Measurements from ENCODE around the gene OSBPL3. TPM values are rescaled to one million over a fixed set of nuclear protein-coding genes. Genes with fewer than 3 reads are reported as not detected.

The OSBPL3 gene
- total RNA-seq, 1 experiment from 2014 or later = 9.2 TPM

DNA sequence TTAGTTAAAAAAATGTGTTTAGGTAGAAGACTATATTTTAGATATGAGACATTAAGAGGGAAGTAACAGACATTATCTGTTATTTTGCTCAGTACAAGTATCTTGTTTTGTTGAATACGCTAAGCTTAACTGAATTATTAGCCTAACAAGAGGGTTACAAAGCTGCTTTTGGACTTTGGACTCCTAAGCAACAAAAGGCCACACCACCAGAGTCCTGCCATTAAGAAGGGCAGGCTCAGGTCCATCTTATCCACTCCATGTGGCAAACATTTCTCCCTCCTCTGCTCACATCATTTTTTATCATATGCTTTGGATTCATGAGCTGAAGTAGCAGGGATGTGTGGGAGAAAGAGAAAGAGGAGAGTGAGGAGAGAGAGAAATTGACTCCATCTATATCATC lies 33.5 kb downstream of the OSBPL3 start:
- Histone ChIP-seq H3K4me1 (ENCODE audit: control insufficient read depth, insufficient read depth, low read length) (no peaks in the 10 kb centered on the region), H3K27ac (ENCODE audit: low read length) (no peak overlapping the region), H3K27me3 (ENCODE audit: control insufficient read depth, insufficient read depth, low read length) (no peaks in the 10 kb centered on the region), H3K4me3 (ENCODE audit: low read depth in 2 of 2, low read length in 2 of 2) (no peak overlapping the region), H3K36me3 (ENCODE audit: control insufficient read depth, insufficient read depth, low read length) (no peaks in the 10 kb centered on the region), H3K9me3 (ENCODE audit: control insufficient read depth, insufficient read depth, low read depth, low read length) (no peaks in the 10 kb centered on the region)
- TF ChIP-seq, protein P1, sequence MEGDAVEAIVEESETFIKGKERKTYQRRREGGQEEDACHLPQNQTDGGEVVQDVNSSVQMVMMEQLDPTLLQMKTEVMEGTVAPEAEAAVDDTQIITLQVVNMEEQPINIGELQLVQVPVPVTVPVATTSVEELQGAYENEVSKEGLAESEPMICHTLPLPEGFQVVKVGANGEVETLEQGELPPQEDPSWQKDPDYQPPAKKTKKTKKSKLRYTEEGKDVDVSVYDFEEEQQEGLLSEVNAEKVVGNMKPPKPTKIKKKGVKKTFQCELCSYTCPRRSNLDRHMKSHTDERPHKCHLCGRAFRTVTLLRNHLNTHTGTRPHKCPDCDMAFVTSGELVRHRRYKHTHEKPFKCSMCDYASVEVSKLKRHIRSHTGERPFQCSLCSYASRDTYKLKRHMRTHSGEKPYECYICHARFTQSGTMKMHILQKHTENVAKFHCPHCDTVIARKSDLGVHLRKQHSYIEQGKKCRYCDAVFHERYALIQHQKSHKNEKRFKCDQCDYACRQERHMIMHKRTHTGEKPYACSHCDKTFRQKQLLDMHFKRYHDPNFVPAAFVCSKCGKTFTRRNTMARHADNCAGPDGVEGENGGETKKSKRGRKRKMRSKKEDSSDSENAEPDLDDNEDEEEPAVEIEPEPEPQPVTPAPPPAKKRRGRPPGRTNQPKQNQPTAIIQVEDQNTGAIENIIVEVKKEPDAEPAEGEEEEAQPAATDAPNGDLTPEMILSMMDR (IDR thresholded peaks at IDR 0.05) = no peak
- TF ChIP-seq TCF7L2 (IDR thresholded peaks at IDR 0.05; ENCODE audit: low read depth, low read length) (no peak), SIN3A (IDR thresholded peaks at IDR 0.05; ENCODE audit: borderline replicate concordance, insufficient read depth, low read depth, low read length) (no peak)
- no peak for DNase-seq (ENCODE audit: low read depth, low spot score)
- CTCF ChIA-PET = no interaction called here
- in situ Hi-C loops (cut with HindIII; ENCODE audit: low pct_unique_long_range_greater_than_20kb, low sequenced_read_pairs) (no loop called here), intact Hi-C loops (cut with micrococcal nuclease; ENCODE audit: unreplicated experiment) (no loop called here)
- no TSS peak for BruUV-seq (replicated peaks)
- POLR2A ChIA-PET = no interaction called here
- no peak for ATAC-seq

DNA sequence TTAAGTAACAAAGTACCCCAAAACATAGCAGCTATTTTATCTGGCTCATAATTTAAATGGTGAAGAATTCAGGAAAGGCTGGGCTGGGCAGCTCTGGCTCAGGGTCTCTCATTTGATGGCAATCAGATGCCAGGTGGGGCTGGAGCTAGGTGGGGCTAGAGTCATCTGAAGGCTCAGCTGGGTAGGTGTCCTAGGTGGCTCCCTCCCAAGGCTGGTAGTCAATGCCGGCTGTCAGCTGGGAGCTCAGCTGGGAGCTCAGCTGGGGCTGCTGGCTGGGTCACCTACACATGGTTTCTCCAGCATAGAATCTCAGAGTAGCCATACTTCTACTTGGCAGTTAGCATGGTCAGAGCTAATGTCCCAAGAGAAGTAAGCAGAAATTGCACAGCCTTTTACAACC lies 34.1 kb downstream of the OSBPL3 start:
- Histone ChIP-seq H3K27me3 (ENCODE audit: control insufficient read depth, insufficient read depth, low read length) (no peaks in the 10 kb centered on the region), H3K27ac (ENCODE audit: low read length) (no peak overlapping the region), H3K9me3 (ENCODE audit: control insufficient read depth, insufficient read depth, low read depth, low read length) (no peaks in the 10 kb centered on the region), H3K36me3 (ENCODE audit: control insufficient read depth, insufficient read depth, low read length) (no peaks in the 10 kb centered on the region), H3K4me3 (ENCODE audit: low read depth in 2 of 2, low read length in 2 of 2) (no peak overlapping the region), H3K4me1 (ENCODE audit: control insufficient read depth, insufficient read depth, low read length) (no peaks in the 10 kb centered on the region)
- ChIA-PET CTCF (no interaction called here), POLR2A (interaction anchor here (0.5 kb wide), 1 partner anchor 433 kb away, joined by 3 read pairs; no protein-coding TSS in a partner anchor)
- no peak for ATAC-seq
- intact Hi-C loops (cut with micrococcal nuclease; ENCODE audit: unreplicated experiment) = no loop called here
- in situ Hi-C loops (cut with HindIII; ENCODE audit: low pct_unique_long_range_greater_than_20kb, low sequenced_read_pairs) = no loop called here
- no peak for DNase-seq (ENCODE audit: low read depth, low spot score)
- TF ChIP-seq TCF7L2 (IDR thresholded peaks at IDR 0.05; ENCODE audit: low read depth, low read length) (no peak), SIN3A (IDR thresholded peaks at IDR 0.05; ENCODE audit: borderline replicate concordance, insufficient read depth, low read depth, low read length) (no peak), POLR2AphosphoS5 (IDR thresholded peaks at IDR 0.05; ENCODE audit: low read depth, low read length) (no peak)
- TF ChIP-seq, protein P2, sequence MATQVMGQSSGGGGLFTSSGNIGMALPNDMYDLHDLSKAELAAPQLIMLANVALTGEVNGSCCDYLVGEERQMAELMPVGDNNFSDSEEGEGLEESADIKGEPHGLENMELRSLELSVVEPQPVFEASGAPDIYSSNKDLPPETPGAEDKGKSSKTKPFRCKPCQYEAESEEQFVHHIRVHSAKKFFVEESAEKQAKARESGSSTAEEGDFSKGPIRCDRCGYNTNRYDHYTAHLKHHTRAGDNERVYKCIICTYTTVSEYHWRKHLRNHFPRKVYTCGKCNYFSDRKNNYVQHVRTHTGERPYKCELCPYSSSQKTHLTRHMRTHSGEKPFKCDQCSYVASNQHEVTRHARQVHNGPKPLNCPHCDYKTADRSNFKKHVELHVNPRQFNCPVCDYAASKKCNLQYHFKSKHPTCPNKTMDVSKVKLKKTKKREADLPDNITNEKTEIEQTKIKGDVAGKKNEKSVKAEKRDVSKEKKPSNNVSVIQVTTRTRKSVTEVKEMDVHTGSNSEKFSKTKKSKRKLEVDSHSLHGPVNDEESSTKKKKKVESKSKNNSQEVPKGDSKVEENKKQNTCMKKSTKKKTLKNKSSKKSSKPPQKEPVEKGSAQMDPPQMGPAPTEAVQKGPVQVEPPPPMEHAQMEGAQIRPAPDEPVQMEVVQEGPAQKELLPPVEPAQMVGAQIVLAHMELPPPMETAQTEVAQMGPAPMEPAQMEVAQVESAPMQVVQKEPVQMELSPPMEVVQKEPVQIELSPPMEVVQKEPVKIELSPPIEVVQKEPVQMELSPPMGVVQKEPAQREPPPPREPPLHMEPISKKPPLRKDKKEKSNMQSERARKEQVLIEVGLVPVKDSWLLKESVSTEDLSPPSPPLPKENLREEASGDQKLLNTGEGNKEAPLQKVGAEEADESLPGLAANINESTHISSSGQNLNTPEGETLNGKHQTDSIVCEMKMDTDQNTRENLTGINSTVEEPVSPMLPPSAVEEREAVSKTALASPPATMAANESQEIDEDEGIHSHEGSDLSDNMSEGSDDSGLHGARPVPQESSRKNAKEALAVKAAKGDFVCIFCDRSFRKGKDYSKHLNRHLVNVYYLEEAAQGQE (IDR thresholded peaks at IDR 0.05; ENCODE audit: insufficient read depth in 1 of 2, low read depth in 2 of 2, low read length in 1 of 2) = no peak
- TF ChIP-seq, protein P1 (IDR thresholded peaks at IDR 0.05) = no peak
- no TSS peak for BruUV-seq (replicated peaks)

All from Panc1 (cell line).